Lower leg skin (tissue), 4 donors: Measurements from ENCODE around the gene SARNP. TPM values are rescaled to one million over a fixed set of nuclear protein-coding genes. Genes with fewer than 3 reads are reported as not detected.

Source experiments
- DNase-seq, 2 donors: peaks; one replicate each; pipeline ENCODE4 v3.0.0-alpha.2; 2019; ENCODE audit warnings: low spot score in 2 of 2
- H3K4me3 ChIP-seq: fragments of 200-600 bp; sonication (generic); 2 replicates; pipeline ENCODE4 v1.5.1; 2017; ENCODE audit warnings: mild to moderate bottlenecking, low read depth; ENCODE audit not compliant: poor library complexity, severe bottlenecking
- POLR2A ChIP-seq, 2 donors: fragments of 450-650 bp; IDR thresholded peaks; one replicate each; pipeline ENCODE4 v1.6.1; 2016 to 2017; ENCODE audit warnings: antibody characterized with exemption in 2 of 2, mild to moderate bottlenecking in 1 of 2, moderate library complexity in 1 of 2
- whole genome bisulfite sequencing, 2 donors: methylation state at CpG; one replicate each; pipeline ENCODE4 v1.1.5; 2018; 5-methylcytosine and 5-hydroxymethylcytosine counted together
- intact Hi-C: fragments of 100-400 bp; cut with DNase I; formaldehyde crosslinking; loops from one replicate; pipeline ENCODE4 v1.15.0; 2023; ENCODE audit warnings: low total_unique reads
- total RNA-seq, 4 donors: library from RNA; depleted of rRNA; stranded (reverse); fragments of >200 nt; gene quantifications; one replicate each; pipeline ENCODE4 v1.1.0, GENCODE V29; 2016
- TF ChIP-seq, protein P1 (sequence below), 3 donors: fragments of 450-650 bp; IDR thresholded peaks; one replicate each; pipeline ENCODE4 v1.5.1; 2016; ENCODE audit warnings: antibody characterized with exemption in 3 of 3, mild to moderate bottlenecking in 3 of 3, moderate library complexity in 2 of 3

SARNP gene
- total RNA-seq, 4 donors from 2014 or later = 36.8 to 62.1 (median 59.6) TPM

GRCh38 chr12:55806982-55807381, 10.5 kb downstream of the SARNP start:
- no peak for DNase-seq
- intact Hi-C loops = no loop called here
- WGBS, 2 donors = 92 to 94% methylated on average over 8 of the region's 8 CpGs
- TF ChIP-seq, protein P1, sequence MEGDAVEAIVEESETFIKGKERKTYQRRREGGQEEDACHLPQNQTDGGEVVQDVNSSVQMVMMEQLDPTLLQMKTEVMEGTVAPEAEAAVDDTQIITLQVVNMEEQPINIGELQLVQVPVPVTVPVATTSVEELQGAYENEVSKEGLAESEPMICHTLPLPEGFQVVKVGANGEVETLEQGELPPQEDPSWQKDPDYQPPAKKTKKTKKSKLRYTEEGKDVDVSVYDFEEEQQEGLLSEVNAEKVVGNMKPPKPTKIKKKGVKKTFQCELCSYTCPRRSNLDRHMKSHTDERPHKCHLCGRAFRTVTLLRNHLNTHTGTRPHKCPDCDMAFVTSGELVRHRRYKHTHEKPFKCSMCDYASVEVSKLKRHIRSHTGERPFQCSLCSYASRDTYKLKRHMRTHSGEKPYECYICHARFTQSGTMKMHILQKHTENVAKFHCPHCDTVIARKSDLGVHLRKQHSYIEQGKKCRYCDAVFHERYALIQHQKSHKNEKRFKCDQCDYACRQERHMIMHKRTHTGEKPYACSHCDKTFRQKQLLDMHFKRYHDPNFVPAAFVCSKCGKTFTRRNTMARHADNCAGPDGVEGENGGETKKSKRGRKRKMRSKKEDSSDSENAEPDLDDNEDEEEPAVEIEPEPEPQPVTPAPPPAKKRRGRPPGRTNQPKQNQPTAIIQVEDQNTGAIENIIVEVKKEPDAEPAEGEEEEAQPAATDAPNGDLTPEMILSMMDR (IDR thresholded peaks at IDR 0.05) = no peak
- TF ChIP-seq POLR2A (IDR thresholded peaks at IDR 0.05) = no peak
- no peak overlapping the region for H3K4me3 ChIP-seq

GRCh38 chr12:55797550-55797949, 20.0 kb downstream of the SARNP start:
- no peak for TF ChIP-seq POLR2A (IDR thresholded peaks at IDR 0.05)
- TF ChIP-seq, protein P1 (IDR thresholded peaks at IDR 0.05) = no peak
- intact Hi-C loops = no loop called here
- H3K4me3 ChIP-seq = no peak overlapping the region
- 64 to 71% methylated on average over 4 of the region's 4 CpGs for WGBS, 2 donors
- no peak for DNase-seq

DNA sequence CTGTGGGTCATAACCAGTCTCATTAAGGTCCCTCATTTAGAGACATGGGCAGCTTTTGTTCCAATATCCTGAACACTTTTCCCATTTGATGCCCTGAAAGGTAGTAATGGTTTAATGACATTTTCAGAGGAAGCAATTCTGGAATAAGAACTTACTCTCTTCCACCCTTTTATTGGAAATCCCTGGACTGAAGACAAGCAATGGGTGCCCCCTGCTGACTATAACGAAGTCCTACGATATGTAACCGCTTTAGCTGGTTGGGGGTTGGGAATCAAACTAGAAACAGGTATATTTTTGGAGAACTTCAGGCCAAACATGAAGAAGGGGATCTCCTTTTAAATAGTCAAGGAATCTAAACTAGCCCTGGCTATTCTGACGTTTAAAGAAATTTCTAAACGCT, 20.5 kb downstream of the SARNP start:
- 58 to 64% methylated on average over 5 of the region's 5 CpGs for WGBS, 2 donors
- no peak for TF ChIP-seq POLR2A (IDR thresholded peaks at IDR 0.05)
- TF ChIP-seq, protein P1 (IDR thresholded peaks at IDR 0.05) = no peak
- intact Hi-C loops = no loop called here
- H3K4me3 ChIP-seq = no peak overlapping the region
- DNase-seq = no peak

- DNase-seq = no peak
- TF ChIP-seq POLR2A (IDR thresholded peaks at IDR 0.05) = no peak
- TF ChIP-seq, protein P1 (IDR thresholded peaks at IDR 0.05) = no peak
- no peak overlapping the region for H3K4me3 ChIP-seq
- intact Hi-C loops = no loop called here
Observed at GRCh38 chr12:55795950-55796349, 21.6 kb downstream of the SARNP start.

DNA sequence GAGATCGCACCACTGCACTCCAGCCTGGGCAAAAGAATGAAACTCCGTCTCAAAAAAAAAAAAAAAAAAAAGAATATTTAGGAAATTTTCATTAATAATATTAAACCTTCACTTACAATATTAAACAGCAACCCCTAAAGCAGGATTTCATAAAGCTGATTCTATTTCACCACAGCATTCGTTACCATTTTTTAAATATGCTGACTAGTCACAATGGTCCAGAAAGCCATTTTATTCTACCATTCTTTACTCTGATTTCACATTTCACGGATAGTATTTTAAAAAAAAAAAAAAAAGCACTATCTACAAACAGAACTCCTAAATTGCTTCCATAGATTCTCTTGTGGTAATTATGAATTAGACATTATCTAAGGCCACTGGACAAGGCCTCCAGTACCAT, 27.6 kb downstream of the SARNP start:
- H3K4me3 ChIP-seq = no peak overlapping the region
- no peak for TF ChIP-seq POLR2A (IDR thresholded peaks at IDR 0.05)
- TF ChIP-seq, protein P1 (IDR thresholded peaks at IDR 0.05) = no peak
- 94 to 96% methylated on average over 4 of the region's 4 CpGs for WGBS, 2 donors
- DNase-seq = no peak
- intact Hi-C loops = no loop called here

GRCh38 chr12:55789171-55789570, 28.4 kb downstream of the SARNP start:
- no peak overlapping the region for H3K4me3 ChIP-seq
- WGBS, 2 donors = 90 to 94% methylated on average over 2 of the region's 2 CpGs
- intact Hi-C loops = no loop called here
- no peak for TF ChIP-seq POLR2A (IDR thresholded peaks at IDR 0.05)
- TF ChIP-seq, protein P1 (IDR thresholded peaks at IDR 0.05) = no peak
- DNase-seq = no peak
